Pulmonary artery endothelial cell (primary cell): Measurements from ENCODE around the gene UBE2U. TPM values are rescaled to one million over a fixed set of nuclear protein-coding genes. Genes with fewer than 3 reads are reported as not detected.

ENCODE experiments used
- DNase-seq: peaks from one replicate; pipeline ENCODE4 v3.0.0-alpha.2; 2011; ENCODE audit warnings: low read depth, low spot score
- total RNA-seq: library from RNA; depleted of rRNA; stranded (reverse); fragments of >200 nt; gene quantifications from 2 replicates; pipeline ENCODE4 v1.2.3, GENCODE V29; 2014

Gene UBE2U, protein sequence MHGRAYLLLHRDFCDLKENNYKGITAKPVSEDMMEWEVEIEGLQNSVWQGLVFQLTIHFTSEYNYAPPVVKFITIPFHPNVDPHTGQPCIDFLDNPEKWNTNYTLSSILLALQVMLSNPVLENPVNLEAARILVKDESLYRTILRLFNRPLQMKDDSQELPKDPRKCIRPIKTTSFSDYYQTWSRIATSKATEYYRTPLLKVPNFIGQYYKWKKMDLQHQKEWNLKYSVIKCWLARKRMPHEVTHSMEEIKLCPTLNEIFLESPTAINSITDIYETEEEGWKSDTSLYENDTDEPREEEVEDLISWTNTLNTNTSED
- not detected in 2 replicates for total RNA-seq

DNA sequence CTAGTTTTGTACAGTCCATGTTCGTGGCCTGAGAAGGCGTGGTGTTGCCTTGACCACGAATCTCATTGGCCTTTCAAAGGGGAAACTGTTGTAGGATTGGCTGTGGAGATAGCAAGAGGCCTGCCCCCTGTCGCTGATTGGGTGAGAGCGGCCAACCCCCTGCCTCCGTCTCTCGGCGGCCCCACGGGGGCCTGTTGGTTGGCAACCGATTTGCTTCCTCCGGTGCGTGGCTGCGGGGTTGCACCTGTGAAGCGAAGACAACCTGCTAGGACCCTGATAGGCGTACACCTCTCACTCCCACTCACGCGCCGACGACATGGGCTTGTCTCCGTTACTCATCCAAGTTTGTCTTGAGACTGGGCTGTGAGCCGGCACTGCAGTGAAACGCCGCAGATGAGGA lies at the start of gene UBE2U:
TSS of gene UBE2U (plus strand) at position 204 of the 400 bp plus-strand sequence. CDS start 428 bp downstream, outside the sequence.
- DNase-seq: no peak

DNA sequence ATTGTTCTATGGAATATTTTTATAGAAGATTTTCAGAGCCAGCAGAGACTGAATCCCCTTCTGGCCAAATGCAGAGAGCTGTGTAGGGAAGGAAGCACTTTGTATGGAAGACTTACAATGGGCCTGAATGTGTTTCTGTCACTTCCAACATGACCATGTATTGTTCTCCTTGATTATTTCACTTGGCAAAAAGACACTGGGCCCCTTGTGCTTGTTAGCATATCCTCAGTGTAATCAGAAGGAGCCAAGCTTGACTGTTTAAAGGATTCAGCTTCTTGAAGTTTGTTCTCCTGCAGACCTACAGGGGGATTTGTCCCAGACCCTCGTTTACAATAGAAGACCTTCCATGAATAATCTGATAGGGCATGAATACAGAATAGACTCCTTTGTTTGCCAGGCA lies 48.1 kb upstream of the UBE2U start:
- no peak for DNase-seq

DNA sequence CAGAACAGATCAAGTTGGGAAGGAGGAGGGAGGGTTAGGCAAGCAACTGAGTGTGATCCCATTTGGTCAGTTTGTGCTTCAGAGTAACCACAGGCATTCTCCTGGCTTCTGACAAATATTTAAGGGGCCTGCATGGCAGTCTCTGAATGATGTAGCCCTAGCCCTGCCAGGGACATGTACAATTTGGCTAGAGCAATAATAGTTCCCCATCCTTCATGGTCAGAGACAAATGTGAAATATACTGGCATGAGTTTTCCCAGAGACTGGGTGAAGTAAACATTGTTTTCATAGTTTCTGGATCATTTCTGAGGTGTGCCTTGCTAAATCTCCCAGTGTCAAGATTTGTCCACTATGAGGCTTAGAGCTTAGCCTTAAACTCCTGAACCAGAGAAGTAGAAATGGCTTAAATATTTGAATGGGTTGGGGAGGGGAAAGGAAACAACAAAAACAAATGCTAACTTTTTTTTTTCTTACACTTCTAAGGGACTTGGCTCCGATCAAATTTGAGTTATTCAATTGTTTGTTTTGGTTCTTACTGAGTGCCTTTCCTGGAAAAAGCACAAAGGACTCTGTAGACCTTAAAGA lies 42.0 kb upstream of the UBE2U start:
- no peak for DNase-seq

DNA sequence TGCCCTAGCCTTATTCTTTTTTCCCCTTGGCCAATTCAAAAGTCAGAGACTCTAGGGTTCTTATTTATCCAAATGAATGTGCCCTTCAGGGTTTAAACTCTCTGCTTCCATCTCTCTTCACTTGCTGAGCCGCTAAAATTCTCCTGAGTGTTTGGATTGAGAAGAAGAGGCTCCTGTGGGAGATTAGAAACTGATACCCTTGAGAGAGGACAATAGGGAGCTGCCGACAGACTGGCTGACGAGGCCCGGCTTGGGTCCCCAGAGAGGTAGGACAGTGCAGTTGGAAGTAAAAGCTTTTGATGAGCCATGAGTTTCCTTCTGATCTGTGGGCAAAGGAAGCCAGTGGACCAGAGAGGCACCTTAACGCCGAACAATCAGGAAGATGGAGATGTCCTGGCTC lies 41.3 kb upstream of the UBE2U start:
- no peak for DNase-seq

DNA sequence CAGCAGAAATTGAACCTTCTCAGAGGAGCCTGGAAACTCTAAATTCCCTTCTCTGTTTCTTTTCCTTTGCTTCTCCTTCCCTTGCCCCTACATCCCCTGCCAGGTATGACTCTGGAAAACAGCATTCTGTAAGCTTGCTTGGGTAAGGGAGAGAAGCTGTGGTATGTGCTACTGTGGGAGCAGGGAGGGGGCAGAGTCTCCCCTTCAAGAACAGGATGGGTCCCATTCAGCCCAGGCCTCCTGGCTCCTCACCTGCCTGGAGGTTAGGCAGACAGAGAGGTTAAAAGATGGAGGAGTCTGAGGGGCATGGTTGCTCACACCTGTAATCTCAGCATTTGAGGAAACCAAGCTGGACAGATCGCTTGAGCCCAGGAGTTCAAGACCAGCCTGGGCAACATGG lies 40.6 kb upstream of the UBE2U start:
- DNase-seq: no peak

DNA sequence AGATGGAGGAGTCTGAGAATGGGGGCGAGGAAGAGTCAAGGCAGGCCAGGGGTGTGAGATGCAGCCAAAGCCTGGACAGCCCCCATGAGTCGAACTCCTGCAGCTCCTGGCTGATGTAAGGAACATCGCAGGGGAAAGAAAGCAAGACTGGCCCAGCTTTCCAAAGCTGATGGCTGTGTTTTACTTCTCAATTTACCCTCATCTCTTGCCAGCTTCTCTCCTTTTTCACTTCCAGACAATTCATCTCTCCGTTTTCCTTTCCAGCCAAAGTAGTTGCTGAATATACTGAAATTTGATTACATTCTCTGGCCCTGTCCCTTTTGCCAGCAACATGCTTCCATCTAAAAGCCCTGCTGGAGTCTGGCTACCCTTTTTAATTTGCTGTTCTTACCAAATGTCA lies 40.0 kb upstream of the UBE2U start:
- no peak for DNase-seq

DNA sequence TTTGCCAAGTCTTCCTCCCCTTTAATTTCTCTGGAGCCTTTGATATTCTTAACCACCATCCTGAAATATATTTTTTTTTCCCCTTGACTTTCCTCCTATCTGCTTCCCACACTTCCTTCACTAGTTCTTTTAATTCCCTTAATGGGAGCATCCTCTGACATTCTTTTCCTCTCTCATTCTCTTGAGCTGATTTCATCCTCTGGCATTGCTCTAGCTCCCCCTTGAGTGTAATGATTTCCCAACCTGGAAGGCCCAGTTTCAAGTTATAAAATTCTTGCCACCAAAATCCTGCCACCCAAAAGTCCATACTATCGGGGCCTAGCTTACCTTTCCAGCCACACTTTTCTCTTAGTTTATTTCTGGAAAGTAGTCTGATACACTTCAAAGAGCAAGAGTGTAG lies 39.5 kb upstream of the UBE2U start:
- DNase-seq: no peak

DNA sequence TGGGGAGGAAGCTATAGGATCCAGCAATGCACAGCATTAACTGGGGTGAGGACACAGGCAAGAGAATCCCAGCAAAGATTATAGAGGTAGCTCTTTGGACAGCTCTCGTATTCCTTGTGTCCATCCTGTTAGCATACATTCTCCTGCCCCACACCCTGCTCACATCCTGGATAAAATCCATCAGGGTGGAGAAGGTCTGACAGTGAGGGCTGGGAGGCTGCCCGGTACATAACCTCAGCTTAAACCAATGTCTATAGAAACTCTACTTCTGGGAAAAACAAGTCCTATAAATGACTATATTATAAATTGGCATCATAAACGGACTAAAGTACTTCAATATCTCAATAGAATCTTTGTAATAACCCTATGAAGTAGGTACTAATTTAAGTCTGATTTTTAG lies 36.8 kb upstream of the UBE2U start:
- DNase-seq: no peak

DNA sequence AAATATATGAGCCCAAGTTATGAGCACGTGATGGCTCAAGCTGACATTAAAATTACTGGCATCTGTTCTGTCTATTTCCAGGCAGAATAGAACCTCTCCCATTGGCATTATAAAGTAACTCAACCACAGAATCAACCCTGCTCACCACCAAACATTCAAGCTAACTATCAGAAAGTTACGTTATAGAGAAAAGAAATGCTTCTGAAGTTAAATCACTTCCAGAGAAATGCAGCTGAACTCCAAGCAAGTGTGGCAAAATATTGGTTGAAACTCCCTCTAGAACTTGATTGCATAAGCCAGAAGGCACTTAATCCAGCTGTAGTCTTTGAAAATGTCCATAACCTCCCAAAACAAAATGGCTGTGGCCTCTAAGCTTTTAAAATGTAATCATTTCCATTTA lies 36.2 kb upstream of the UBE2U start:
- no peak for DNase-seq

DNA sequence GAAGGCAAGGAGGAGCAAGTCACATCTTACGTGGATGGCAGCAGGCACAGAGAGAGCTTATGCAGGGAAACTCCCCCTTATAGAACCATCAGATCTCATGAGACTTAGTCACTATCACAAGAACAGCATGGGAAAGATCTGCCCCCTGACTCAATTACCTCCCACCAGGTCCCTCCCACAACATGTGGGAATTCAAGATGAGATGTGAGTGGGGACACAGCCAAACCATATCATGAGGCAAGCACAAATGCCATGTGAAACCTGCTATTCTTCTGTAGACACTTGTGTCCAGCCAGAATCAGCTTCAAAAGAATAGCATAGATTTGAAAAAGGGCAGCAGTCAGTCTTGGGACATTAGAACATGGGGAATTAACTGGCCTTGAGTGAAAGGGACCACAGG lies 32.2 kb upstream of the UBE2U start:
- DNase-seq: no peak

DNA sequence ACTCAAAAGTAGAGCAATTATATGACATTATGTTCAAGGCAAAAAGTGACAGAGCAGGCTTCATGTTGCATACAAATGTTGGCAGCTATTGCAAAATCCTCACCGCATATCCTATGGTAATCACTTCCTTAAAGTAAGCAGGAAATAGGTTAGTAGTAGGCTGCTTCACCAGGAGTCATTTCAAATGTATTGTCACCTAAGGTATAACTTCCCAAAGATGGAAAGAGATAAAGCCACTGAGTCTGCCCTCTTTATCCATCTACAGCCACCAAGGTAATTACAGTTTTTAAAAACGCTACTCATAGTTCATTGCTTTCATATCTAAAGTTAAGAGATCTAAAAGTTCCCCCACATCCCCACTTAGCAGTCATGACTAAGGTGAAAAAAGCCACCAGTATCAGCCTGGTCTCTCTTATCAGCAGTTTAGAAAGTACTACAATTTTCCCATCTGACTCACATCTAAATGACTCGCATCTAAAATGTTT lies 31.6 kb upstream of the UBE2U start:
- DNase-seq: no peak

DNA sequence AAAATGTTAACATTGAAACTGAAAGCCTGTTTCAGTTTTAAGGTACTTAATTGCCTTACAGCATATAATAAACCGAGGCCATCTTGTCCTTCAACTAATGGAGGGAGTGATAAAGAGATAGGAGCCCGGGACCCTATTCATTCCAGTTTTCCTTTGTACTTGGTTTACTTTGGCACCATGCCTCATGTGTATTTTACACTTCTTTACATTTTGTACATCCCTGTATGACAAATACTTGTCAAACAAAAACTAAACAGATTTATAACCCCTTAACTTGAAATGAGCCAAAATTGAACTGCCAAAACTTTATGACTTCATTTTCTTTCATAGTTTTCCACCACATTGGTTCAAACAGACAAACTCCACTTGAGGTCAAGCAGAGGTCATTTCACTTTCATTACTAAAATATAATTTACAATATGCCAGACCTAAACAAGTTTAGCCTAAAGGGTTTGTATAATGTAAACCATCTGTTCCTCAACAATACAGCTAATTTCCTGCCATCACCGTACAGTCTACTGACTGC lies 30.9 kb upstream of the UBE2U start:
- DNase-seq: no peak

DNA sequence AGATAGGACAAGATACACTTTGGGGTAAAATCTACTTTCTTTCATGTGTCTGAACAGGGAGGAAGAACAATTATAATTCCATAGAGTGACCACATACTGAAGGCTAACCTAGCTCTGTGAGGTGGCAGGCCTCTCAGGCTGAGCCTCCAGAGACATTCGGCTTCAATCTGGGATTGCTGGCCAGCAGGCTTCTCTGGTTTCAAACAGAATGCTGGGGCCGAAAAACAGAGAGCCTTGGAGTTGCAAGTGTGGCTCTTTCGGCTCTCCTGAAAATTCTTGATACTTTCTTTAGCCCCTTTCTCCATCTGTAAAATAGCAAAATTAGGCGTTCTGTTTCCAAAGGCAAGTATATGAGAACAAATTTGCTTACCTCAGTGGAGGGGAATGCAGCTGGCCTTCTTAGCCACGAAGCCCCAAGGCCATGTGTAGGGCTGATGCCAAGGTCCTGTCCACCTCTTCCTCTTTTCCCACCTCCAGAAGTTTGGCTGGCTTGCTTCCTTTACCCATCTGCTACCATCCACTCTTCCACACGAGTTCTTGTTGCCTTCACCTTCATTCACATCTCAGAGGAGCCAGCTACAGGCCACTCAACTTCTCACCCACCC lies 30.0 kb upstream of the UBE2U start:
- DNase-seq: no peak

DNA sequence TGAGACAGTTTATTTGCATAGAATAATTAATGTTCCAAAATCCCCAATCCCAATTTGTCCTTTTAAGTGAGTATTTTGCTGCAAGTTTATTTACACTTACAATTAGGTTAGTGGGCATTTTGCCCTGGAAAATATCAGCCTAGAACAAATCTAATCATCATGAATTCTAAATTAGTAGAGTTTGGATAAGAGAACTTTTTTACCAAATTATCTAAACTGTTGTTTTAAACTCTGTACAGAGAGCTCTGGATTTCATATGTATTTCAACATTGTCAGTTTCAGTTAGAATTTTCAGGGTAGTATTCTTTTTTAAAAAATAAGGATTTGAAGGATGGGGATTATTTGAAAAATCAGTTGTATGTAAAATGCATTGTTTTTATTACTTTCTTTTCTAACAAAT lies 27.8 kb upstream of the UBE2U start:
- DNase-seq: no peak

DNA sequence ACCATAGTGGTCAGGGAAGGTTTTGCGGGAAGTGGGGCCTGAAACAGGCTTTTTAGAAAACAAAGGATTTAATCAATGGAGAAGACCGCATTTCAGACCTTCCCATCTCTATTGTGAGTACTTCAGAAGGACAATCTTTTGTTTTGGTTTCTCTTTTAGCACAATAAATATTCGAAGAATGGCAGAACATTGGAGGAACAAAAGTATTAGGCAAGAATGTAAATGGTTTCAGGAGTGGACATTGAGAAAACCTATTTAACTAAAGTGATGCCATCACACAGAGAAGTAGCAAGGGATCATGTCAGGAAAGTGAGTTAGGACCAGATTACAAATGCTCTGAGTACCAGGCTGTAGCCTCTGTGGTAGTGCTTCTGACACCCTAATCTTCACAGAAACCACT lies 26.8 kb upstream of the UBE2U start:
- DNase-seq: no peak

DNA sequence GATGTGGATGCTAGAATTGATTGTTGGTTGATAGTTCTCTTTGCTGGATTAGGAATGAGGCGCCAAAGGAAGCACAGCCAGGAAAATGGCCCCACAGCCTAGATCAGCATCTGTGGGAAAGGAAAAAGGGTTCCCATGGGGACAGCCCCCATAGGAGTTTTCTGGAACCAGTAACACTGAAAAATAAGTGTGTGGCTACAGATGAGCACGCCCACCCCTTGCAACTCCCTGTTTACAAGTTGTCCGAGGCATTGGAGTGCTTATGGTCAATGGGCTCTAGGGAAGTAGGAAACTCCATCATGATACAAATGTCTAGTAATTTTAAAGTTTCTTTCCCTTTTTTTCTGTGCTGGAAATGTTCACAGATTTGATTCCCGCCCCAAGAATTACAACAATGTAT lies 23.8 kb upstream of the UBE2U start:
- DNase-seq: no peak

DNA sequence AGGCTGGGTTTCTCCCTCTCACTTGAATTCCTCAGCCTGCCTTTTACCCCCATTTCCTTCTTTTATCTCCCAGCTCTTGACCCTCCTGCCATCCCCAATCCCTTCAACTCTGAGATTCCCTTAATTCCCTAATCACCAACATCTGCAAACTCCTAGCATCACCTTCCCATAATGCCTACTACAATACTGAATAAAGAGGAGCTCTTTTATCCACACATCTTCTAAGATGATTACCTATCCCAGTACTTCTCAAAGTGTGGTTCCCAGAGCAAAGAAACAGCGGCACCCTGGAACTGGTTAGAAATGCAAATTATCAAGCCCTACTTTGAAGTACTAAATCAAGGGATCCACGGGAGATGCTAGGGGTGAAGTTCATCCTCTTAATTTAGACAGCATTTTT lies 21.2 kb upstream of the UBE2U start:
- no peak for DNase-seq

DNA sequence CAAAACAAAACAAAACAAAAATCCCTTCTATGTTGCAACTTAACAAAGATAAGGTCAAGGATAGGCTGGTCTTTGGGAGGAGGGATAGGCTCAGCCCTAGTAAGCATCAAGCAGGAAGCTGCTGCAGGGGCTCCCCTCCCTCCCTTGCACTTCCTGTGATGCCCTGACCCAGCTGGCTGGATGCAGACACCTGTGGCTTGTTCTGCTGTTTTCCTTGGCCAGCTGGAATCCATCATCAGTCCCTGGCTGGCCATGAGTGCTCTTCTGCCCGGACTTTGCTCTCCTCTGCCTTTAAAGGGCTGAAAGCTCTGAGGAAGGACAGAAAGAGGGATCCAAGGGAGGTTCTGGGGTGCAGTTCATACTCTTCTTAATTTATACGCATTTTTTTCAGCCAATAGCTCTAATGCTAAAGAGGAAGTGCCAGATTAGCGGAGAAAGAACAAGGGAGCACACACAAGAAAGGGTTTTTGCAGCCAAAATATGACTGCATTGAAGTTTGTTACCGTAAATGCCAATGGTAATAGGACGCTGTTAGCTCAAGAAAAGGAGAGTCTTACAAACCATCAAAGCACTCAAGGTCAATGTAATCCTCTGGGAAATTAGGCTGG lies 19.9 kb upstream of the UBE2U start:
- DNase-seq: no peak

DNA sequence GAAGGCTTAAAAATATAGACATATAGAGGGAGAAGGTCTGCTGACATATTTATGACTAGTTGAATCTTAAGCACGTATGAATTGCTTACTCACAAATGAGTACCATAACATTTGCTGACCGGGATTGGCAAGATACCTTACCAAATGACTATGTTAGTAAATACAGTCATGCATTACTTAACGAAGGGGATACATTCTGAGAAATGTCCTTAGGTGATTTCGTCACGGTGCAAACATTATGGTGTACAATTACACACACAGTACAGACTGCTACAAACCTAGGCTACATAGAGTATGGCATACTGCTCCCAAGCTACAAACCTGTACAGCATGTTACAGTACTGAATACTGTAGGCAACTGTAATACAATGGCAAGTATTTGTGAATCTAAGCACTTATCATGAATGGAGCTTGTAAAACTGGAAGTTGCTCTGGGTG lies 19.4 kb upstream of the UBE2U start:
- DNase-seq: no peak

DNA sequence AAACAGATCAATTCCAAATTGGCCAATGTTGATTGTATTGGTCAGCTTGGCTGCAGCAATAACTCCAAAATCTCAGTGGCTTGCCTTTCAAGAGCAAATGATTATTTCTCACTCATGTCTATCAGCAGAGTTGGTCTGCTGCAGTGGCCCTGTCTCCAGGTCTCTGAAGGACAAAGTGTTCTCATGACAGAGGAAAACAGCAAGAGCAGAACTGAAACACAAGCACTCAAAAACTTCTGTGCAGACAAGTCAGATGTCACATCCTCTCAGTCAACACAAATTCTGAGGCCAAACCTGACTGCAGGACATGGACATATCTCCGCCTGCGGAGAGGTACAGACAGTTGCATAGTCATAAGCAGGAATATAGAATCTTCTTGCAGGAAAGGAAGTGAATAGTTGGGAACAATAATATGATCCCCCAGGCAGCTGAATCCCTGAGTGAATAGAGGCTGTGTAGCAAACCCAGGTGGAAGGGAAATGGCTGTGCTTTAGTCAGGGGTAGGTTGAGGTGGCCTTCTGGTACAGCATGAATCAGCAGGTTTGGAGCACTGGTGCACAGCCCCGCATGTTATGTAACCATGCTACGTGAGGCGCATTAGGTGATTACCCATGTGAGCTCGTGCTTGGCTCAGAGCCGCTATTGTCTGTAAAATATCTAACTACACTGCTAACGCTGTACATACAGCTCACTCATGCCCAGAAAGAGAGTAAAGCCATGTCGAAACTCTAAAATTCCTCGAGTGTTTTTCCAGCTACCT lies 17.1 kb upstream of the UBE2U start:
- no peak for DNase-seq

DNA sequence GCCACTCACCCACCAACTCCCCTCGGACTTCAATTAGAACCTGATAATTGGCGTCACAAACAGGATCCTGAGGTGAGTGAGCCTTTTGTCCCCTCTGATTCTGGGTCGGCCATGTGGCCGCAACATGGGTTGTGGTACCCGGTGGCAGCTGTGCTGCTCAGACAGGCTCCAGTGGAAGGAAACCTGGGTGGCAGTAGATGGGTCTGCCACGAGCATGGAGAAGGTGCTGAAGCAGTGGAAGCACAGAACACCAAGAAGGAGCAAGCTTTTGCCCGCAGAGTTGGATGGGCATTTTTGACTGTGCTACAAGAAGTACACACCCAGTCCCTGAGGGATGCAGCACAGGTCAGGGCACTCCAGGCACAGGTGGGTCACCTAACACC lies 16.5 kb upstream of the UBE2U start:
- no peak for DNase-seq

DNA sequence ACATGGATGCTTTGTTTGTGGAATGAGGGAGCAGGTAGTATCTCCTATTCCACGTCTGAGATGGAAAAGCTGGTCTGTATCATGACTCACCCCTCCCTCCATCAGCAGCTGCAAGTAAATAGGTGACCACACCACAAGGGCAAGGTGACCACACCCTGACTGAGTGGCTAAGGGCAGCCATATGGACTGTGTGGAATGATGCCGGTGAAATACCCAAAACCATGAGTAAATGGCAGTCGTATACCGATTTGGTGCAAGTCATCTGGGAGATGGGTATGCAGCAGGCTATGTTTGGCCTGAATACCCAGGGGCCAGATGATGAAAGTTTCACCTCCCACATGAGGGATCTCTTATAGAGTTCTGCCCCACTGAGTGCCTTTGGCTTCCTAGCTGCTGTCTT lies 15.8 kb upstream of the UBE2U start:
- no peak for DNase-seq
